ENCODE measurements around the gene SLC27A1.
"Not testable (repeated sequence)": the region's sequence is repeated elsewhere in the genome, so short reads cannot be mapped to it uniquely, and the experiment has no call there.

The SLC27A1 gene

GRCh38 chr19:17541184-17541759 is 70.9 kb downstream of the SLC27A1 start:
- no peak for DNase-seq

GRCh38 chr19:17542042-17542441 is 71.7 kb downstream of the SLC27A1 start:
- no peak for DNase-seq

GRCh38 chr19:17542793-17543582 is 72.7 kb downstream of the SLC27A1 start:
- no peak for DNase-seq

- DNase-seq, result no peak
Measured at GRCh38 chr19:17543986-17544385, 73.7 kb downstream of the SLC27A1 start.

GRCh38 chr19:17544418-17544817 is 74.1 kb downstream of the SLC27A1 start:
- DNase-seq, result no peak

- no peak for DNase-seq
Measured at GRCh38 chr19:17548145-17548544, 77.8 kb downstream of the SLC27A1 start.

GRCh38 chr19:17549085-17549740 is 78.9 kb downstream of the SLC27A1 start:
- no peak for DNase-seq

- DNase-seq, result no peak
Measured at GRCh38 chr19:17550076-17550667, 79.8 kb downstream of the SLC27A1 start.

GRCh38 chr19:17552735-17553134 is 82.4 kb downstream of the SLC27A1 start:
- not testable (repeated sequence) for DNase-seq

- no peak for DNase-seq
Measured at GRCh38 chr19:17553256-17553655, 82.9 kb downstream of the SLC27A1 start.

- no peak for DNase-seq
Measured at GRCh38 chr19:17554968-17555479, 84.7 kb downstream of the SLC27A1 start.

GRCh38 chr19:17555480-17555928 is 85.2 kb downstream of the SLC27A1 start, which contains the start of gene COLGALT1:
COLGALT1 (plus strand) TSS chr19:17555649; CDS start chr19:17555714, 65 bp downstream.
- DNase-seq, result peak; percentile 94

All from central memory CD4-positive, alpha-beta T cell (primary cell).